Adrenal gland (tissue), 12 donors: ENCODE results near the gene KCNMB1. TPM values are rescaled to one million over a fixed set of nuclear protein-coding genes. Genes with fewer than 3 reads are reported as not detected.

Source experiments
- DNase-seq, 7 donors: peaks; one replicate each; pipeline ENCODE4 v3.0.0-alpha.2; 2019 to 2020
- H3K27ac ChIP-seq, 5 donors: fragments of 200-600 bp; sonication (generic) in 4 of 5; 1 replicate in 3 of 5; 2 replicates in 2 of 5; pipeline versions ENCODE4 v1.5.1 to v1.8.0; 2016 to 2020; ENCODE audit warnings: mild to moderate bottlenecking in 1 of 5
- H3K27me3 ChIP-seq: fragments of 200-600 bp; 2 replicates; pipeline ENCODE4 v1.8.0; 2021
- H3K36me3 ChIP-seq, 2 donors: fragments of 200-600 bp; replicated peaks in 1 of 2; 1 replicate in 1 of 2; 2 replicates in 1 of 2; pipeline versions ENCODE4 v1.5.1 to v1.8.0; 2018 to 2022
- H3K4me1 ChIP-seq, 2 donors: fragments of 200-600 bp; replicated peaks in 1 of 2; 1 replicate in 1 of 2; 2 replicates in 1 of 2; pipeline versions ENCODE4 v1.5.1 to v1.8.0; 2018 to 2021
- H3K4me3 ChIP-seq, 4 donors: fragments of 200-600 bp; sonication (generic) in 3 of 4; one replicate each; pipeline ENCODE4 v1.5.1; 2016 to 2018
- H3K9me3 ChIP-seq, 3 donors: fragments of 200-600 bp; sonication (generic) in 1 of 3; replicated peaks in 1 of 3; 1 replicate in 2 of 3; 2 replicates in 1 of 3; pipeline versions ENCODE4 v1.5.1 to v1.8.0; 2016 to 2021
- POLR2A ChIP-seq, 2 donors: fragments of 450-650 bp; IDR thresholded peaks; one replicate each; pipeline ENCODE4 v1.6.1; 2017; ENCODE audit warnings: antibody characterized with exemption in 2 of 2, mild to moderate bottlenecking in 2 of 2, moderate library complexity in 1 of 2
- WGBS, 4 donors: extraction: QIAGEN DNeasy Blood & Tissue Kit in 2 of 4; methylation state at CpG; one replicate each; pipeline versions ENCODE4 v1.1.5 to v1.1.7; 2013 to 2017; 5-methylcytosine and 5-hydroxymethylcytosine counted together
- intact Hi-C, 2 donors: fragments of 100-400 bp; cut with DNase I; formaldehyde crosslinking; loops; one replicate each; pipeline versions ENCODE4 v1.14.1 to v1.15.0; 2022 to 2023
- polyA plus RNA-seq, 3 donors: library from polyadenylated mRNA; stranded (reverse); fragments of 200-250 nt in 2 of 3; fragments of 350-450 nt in 1 of 3; fragmentation: Illumina TruSeq in 1 of 3; extraction: RNeasy Lipid Tissue Mini Kit (QIAGEN cat#74804) in 1 of 3; gene quantifications; one replicate each; pipeline ENCODE4 v1.2.3, GENCODE V29; 2013 to 2014
- total RNA-seq, 9 donors: library from RNA; depleted of rRNA in 4 of 9; stranded (reverse); fragments of >200 nt in 4 of 9; fragments of 120-200 nt in 1 of 9; fragmentation: NEBNext Ultra II Directional in 1 of 9; extraction: Animal tissue kit (Norgen Biotek cat#: 25700) in 1 of 9; gene quantifications; one replicate each; pipeline versions ENCODE4 v1.1.0 to v1.2.4, GENCODE V29; 2013 to 2023
- TF ChIP-seq, protein P1 (sequence below), 6 experiments: fragments of 450-650 bp in 4 of 6; fragments of 200-600 bp in 2 of 6; sonication (generic) in 1 of 6; IDR thresholded peaks; 1 replicate in 5 of 6; 2 replicates in 1 of 6; pipeline versions ENCODE4 v1.5.1 to v1.8.0; 2016 to 2021; ENCODE audit warnings: antibody characterized with exemption in 6 of 6, mild to moderate bottlenecking in 2 of 6, moderate library complexity in 1 of 6
- donor health status: healthy with polysubstance abuse.
- donor health status: Bipolar disorder and iron deficiency.
- donor health status: DM: yes; HTN: yes; CAD: no.
- donor health status: DM: no; HTN: no; CAD: no.
- donor health status: DM: no; HTN: no; CAD: no.
- donor health status: DM: yes; HTN: yes; CAD: no.

The KCNMB1 gene
- total and polyA plus RNA-seq, 12 donors = 0.11 to 3.2 (median 0.89) TPM

DNA sequence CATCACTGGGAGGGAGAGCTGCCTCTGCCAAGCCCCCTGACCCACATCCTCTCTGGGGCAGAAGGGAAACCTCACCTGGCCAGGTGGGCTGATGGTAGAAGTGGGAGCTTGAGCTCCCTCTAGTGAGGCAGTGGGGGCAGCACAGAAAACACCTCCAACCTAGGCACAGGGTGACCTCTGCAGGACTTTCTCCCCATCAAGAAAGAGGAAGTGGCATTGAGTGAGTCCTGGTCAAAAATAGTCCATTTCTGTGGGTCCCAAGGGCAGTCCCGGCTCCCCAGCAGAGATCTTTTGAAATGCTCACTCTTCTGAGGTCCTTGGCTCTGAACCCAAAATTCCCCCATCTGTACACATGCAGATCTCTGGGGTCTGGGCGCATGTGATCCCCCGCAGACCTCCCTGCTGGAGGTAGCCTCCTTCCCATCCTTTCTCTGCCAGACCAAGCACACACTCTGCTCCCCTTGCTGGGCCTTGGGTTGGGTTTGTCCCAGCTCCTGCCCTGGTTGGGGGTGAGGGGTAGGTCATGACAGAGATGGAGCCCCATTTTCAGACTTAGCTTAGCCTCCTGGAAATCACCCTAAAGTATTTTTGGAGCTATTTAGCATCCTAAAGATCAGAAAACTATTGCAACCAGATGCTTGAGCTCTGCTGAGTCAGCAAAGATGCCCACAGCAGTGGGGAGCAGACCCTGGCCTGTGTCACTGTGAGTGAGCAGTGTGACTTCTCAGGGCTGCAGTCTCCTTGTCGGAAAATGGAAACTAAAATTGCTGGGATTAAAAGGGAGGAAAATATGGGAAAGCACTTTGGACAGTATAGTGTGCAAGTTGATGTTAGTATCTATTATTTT is 50.0 kb downstream of the KCNMB1 start:
- no peak overlapping the region for H3K27ac ChIP-seq
- 78 to 87% (median 84%) methylated on average over 4 of the region's 4 CpGs for WGBS, 4 donors
- no peak for TF ChIP-seq POLR2A (IDR thresholded peaks at IDR 0.05)
- TF ChIP-seq, protein P1, sequence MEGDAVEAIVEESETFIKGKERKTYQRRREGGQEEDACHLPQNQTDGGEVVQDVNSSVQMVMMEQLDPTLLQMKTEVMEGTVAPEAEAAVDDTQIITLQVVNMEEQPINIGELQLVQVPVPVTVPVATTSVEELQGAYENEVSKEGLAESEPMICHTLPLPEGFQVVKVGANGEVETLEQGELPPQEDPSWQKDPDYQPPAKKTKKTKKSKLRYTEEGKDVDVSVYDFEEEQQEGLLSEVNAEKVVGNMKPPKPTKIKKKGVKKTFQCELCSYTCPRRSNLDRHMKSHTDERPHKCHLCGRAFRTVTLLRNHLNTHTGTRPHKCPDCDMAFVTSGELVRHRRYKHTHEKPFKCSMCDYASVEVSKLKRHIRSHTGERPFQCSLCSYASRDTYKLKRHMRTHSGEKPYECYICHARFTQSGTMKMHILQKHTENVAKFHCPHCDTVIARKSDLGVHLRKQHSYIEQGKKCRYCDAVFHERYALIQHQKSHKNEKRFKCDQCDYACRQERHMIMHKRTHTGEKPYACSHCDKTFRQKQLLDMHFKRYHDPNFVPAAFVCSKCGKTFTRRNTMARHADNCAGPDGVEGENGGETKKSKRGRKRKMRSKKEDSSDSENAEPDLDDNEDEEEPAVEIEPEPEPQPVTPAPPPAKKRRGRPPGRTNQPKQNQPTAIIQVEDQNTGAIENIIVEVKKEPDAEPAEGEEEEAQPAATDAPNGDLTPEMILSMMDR (IDR thresholded peaks at IDR 0.05) = peak; percentile 8 to 44 (median 31)
- no peak overlapping the region for H3K4me3 ChIP-seq
- no peaks in the 10 kb centered on the region for H3K27me3 ChIP-seq
- H3K36me3 ChIP-seq = no peaks in the 10 kb centered on the region
- DNase-seq = no peak
- no peaks in the 10 kb centered on the region for H3K4me1 ChIP-seq
- intact Hi-C loops = no loop called here
- no peaks in the 10 kb centered on the region for H3K9me3 ChIP-seq

- Histone ChIP-seq H3K27ac (no peak overlapping the region), H3K36me3 (no peaks in the 10 kb centered on the region), H3K4me3 (no peak overlapping the region), H3K27me3 (no peaks in the 10 kb centered on the region), H3K9me3 (no peaks in the 10 kb centered on the region), H3K4me1 (no peaks in the 10 kb centered on the region)
- 66 to 83% (median 68%) methylated on average over 4 of the region's 4 CpGs for WGBS, 4 donors
- no peak for DNase-seq
- intact Hi-C loops = no loop called here
- TF ChIP-seq POLR2A (IDR thresholded peaks at IDR 0.05) = no peak
- TF ChIP-seq, protein P1 (IDR thresholded peaks at IDR 0.05) = no peak
Observed at GRCh38 chr5:170338291-170338690, 50.9 kb downstream of the KCNMB1 start.

DNA sequence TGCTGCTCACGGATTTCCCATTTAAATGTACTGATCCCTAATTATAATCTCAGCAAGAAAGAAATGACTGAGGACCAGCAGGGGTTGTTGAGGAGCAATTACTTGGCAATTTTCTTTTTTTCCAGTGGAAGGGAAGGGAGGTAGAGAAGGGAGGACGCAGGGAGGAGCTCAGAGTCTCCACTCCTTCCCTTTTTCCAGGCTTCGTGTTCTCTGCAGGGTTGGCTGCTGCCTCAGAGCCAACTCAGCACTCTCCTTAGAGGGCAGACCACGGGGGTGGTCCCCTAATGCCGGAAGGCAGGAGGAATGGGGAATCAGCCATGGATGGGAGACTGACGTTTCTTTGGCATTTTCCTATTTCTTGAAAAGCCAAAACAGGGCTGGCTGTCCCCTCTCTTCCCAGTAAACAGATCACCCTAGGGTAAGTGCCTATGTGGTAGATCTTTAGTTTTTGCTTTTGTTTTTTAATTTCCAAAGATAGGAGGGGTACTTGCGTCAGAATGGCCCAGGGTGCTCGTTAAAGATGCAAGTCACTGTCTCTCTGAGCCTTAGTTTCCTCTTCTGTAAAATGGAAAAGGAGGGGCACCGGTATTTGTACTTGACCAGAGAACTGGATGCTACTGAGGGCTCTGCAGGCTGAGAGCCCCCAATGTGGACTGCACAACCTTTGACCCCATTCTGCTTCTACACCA is 52.0 kb downstream of the KCNMB1 start:
- intact Hi-C loops = no loop called here
- TF ChIP-seq, protein P1 (IDR thresholded peaks at IDR 0.05) = no peak
- TF ChIP-seq POLR2A (IDR thresholded peaks at IDR 0.05) = no peak
- Histone ChIP-seq H3K9me3 (no peaks in the 10 kb centered on the region), H3K4me3 (no peak overlapping the region), H3K27ac (no peak overlapping the region), H3K36me3 (no peaks in the 10 kb centered on the region), H3K27me3 (no peaks in the 10 kb centered on the region), H3K4me1 (no peaks in the 10 kb centered on the region)
- DNase-seq = peak in 1 of 7 donors; percentile 8
- 50 to 67% (median 62%) methylated on average over 9 of the region's 9 CpGs for WGBS, 4 donors

DNA sequence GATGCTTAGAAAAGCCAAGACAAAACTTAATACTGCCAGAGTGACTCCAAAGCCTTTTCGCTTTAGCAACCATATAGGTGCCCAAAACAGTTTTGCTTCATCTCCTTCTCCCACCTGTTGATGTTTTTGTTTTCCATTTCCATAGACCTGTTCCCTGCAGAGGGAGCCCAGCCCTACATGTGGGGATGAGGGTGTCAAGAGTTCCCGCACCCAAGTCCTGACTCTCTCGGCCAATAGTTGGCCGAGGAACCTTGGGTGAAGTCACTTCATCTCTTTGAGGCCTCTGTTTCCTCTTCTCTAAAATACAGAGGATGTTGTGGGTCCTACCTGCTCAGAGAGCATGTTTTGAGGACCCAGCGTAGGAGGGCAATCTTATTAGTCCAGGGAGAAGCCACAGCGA is 53.1 kb downstream of the KCNMB1 start:
- 70 to 94% (median 85%) methylated on average over 6 of the region's 6 CpGs for WGBS, 4 donors
- H3K36me3 ChIP-seq = no peaks in the 10 kb centered on the region
- intact Hi-C loops = no loop called here

More for the DNA sequence above, 53.1 kb downstream of the KCNMB1 start:
- no peak for TF ChIP-seq POLR2A (IDR thresholded peaks at IDR 0.05)
- TF ChIP-seq, protein P1 (IDR thresholded peaks at IDR 0.05) = no peak
- Histone ChIP-seq H3K27ac (no peak overlapping the region), H3K4me3 (no peak overlapping the region), H3K27me3 (no peaks in the 10 kb centered on the region), H3K4me1 (no peaks in the 10 kb centered on the region), H3K9me3 (no peaks in the 10 kb centered on the region)
- DNase-seq = no peak
